NCI-H128 (cell line): ENCODE results near the gene AKT1S1.

ENCODE experiments used
- DNase-seq: peaks from one replicate; lab custom pipeline; 2025; ENCODE audit not compliant: unreplicated experiment; lab: John Stamatoyannopoulos, UW

The AKT1S1 gene

DNA sequence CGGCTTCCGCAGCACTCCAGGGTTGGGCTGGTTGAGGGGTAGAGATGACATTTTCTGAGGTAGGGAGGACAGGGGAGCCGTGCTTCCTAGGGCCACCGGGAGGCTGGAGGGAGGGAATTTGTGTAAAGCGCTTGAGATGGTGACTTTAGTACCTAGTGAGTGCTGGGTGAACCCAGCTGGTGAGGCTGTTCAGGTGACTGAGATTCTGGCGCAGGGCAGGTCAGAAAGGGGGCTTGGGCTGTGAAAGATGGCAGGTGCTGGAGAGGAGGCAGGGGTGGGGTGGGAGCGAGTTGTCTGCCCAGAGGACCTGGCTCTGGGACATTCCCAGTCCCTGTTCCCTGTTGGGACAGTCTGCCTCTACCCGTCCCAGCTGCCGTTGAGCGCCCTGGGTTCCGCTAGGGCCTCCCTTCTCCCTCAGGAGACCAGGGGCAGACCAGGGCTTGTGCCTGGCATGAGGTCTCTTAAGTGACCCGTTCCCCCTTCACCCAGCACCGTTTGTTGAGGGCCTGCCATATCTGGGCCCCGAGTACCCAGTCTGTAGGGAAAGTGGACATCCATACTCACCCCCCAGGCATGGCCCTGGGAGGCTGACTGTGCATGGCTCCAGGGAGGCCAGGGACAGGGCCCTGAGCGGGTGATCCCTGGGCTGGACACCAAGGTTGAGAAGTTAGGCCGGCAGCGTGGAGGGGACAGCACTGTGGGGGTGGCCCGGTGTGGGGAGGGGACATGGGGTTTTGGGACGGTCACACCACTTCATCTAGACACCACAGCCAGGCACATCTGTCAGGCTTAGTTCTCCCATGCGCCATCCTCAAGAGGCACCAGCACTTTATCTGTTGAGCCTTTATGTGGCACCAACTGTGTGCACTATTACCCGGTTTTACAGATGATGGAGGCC is 21.2 kb downstream of the AKT1S1 start:
- no peak for DNase-seq

DNA sequence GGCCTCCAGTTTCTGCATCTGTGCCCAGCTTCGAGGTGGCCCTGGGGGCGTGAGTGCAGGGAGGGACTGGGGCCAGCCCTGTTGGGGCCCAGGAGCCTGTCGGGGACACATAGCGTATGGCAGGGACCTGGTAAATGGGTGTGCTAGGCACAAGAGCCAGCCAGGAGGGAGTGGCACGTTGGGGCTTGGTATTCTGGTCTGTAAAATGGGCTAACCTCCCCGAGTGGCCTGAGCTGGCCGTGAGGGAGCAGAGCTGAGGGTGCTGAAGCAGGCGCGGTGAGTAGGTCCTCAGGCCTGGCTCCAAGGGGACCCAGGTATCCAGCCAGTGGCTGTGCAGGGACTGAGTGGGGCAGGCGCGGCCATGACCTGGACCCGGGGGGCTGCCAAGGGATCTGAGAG is 21.9 kb downstream of the AKT1S1 start:
- DNase-seq: no peak

DNA sequence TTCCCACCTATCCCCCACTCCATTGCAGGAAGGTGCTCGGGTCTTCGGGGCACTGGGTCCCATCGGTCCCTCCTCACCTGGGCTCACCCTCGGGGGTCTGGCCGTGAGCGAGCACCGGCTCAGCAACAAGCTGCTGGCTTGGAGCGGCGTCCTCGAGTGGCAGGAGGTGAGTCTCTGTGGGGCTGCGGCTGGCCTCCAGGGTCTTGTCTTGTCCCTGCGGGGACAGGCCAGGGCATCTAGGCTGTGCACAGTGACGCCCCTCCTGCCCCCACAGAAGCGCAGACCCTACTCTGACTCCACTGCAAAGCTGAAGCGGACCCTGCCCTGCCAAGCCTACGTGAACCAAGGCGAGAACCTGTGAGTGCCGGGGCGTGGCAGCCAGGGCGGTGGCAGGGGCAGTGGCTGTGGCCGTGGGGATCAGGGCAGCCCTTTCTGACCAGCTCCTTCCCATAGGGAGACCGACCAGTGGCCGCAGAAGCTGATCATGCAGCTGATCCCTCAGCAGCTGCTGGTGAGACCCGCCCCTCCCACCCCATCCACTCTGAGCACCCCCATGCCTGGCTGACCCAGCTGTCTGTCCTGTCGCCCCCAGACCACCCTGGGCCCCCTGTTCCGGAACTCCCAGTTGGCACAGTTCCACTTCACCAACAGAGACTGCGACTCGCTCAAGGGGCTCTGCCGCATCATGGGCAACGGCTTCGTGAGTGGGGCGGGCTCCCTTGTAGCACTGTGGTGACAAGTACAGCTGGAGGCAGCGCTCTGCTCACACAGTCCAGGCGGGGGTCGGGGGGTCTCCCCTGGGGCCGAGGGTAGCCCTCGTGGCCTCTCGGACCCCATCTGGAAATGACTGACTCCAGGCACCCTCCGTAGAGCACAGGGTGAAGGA is 22.5 kb downstream of the AKT1S1 start:
- DNase-seq: no peak

DNA sequence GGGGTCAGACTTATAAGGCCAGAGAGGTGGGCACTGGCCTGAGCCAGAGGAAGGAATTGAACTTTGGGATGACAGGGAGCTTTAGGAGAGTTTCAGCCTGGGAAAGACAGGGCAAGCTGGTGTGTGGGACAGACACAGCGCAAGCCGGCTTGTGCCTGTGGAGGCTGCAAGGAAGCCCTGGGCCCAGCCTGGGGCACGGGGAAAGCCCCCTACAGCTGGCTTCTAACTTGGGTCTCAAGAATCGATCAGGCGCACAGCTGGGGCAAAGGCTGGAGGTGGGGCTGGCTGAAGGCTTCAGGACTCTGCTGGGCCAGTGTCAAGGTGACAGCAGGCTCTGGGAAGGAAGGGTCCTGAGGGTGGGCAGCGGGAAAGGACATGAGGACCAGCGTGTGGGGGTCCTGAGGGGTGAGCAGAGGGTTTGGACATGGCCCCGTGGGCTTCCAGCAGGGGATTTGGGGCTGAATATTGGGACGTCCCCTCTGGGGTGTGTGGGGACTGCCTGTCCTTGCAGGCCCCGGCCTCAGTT is 23.2 kb downstream of the AKT1S1 start:
- DNase-seq: no peak

DNA sequence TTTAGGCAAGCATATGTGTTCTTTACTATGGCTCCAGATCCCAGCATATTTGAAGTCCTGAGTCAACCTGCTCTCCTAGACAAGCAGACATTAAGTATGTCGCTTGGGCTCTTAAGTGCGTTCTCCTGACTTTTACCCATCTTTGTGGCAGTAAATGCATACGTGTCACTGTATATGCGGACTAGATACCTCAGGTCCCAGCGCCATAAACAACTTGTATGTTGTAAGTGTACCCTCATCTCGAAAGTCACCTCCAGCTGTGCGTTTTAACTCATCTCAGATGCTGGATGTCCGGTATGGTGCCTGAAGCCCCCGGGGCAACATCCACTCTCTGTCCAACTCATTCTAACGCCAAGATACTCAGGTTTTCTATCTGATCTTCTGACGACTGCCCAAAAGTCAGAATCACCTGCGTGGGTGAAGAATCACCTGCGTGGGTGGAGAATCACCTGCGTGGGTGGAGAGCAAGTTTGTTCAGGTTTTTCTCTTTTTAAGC is 24.5 kb downstream of the AKT1S1 start:
- DNase-seq: no peak

DNA sequence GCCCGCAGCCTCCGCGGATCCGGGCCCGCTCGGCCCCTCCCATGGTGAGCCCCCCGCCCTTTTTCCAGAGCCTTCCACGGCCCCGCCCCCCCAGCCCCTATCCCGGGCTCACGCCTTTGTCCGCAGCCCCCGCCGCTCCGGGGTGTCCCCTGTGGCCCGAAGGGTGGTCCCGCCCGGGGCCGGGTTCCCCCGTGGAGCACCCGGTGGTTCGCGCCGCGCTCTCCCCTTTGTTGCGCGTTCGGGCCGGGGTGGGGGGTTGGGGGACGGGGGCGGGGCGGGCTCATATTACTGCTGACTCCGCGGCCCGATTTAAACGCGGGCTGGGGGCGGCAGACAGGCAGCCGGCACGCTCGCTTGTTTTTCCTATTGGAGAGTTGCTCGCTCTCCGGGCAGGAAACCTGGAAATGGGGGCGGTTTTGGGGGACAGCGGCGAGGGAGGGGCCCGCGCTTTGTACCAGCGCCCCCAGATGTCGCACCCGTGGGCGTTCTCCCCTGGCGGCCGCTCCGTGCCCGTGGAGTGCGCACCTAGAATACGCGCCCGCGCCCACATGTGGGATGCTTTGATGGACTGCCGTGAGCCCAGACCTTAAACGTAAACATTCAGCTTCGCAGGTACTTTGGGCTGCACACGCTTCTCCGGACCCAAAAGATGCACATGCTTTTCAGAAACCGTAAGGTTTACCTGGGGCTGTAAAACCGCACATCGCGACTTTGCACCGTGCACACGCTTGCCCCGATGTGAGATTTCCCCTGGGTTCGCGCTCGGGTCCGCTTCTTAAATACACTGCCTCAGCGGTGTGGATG is 25.5 kb downstream of the AKT1S1 start:
- no peak for DNase-seq

DNA sequence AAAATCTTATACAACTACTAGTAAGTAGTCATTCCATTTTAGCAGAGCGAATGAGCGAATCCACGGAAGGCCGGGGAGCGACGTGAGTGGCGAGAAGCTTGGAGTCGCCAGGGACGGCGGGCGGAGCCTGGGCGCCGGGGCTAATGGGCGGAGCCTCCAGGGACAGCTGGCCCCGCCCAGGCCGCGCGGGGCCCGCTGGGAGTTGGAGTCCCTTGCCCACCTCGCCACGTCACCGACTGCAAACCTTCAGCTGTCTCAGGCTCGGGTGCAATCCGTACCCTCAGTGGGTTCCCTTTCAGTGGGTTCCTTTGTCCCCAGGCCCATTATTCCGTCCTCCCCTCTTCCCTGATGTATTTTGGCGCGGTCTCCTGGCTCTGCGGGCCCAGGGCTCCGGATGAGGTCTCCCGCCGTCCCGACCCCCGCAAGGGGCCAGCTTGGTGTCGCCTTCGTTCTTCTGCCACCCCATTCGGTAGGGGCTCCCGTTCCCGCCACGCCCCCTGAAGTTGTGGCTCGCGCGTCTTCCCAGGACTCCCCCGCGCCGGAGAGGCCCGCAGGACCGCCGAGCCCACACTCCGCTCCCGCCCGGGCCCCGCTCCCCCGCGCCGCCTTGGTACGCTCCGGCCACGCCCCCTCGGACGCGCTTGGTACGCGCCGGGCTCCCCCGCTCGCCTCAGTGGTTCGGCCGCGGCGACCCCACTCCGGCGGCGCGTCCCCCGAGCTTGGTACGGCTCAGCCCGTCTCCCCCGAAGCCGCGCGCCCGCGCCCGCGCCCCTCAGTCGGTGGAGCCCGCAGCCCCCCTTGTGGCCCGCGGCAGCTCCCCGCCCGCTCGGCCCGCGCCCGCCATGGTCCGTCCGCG is 26.4 kb downstream of the AKT1S1 start, which contains the start of gene PTOV1:
PTOV1 (plus strand) TSS at position 673 of the 856 bp plus-strand sequence.
- peak; percentile 86 for DNase-seq

DNA sequence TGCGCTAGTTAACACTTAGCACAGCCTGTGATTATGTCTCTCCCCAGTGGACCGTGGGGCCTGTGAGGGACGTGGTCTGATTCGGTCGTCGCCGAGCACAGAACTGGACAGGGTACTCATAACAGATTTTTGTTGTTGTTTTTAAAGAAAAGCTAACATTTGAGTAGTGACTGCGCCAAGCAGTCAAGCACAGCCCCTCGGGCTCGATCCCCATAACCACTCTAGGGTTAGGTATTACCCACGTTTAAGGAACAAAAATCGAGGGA is 27.0 kb downstream of the AKT1S1 start:
- DNase-seq: no peak

DNA sequence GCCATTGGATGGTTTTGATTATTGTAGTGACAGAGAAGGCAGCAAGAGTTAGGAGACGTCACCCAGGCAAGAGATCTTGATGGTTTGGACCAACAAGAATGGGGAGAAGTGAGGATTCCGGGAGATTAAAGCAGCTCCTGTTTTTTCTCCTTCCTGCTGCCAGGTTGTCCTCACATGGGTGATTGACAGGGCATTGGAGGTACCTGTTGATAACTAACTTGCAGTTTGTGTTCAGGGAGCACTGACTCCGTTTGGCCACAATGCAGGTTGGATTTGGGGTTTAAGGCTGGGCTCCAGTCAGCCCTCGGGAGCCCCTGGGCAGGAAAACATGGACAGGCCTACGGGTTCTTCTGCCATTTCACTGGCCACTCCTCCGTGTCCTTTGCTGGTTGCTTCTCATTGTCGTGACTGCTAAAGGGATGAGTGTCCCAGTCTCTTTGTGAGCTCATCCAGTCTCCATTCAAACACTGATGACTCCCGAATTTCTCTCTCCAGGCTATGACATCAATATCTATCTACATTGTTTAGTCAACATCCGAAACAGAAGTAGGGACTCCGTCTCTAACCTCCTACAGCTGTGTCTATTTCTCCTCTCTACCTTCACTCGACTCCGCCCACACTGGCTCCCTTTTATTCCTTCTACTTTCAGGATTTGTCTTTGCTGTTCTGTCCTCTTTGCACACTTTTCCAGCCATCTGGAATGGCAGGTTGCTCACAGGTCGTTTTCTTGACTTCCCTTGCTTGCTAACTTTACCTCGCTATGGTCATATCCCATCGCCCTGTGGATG is 27.5 kb downstream of the AKT1S1 start:
- DNase-seq: no peak

DNA sequence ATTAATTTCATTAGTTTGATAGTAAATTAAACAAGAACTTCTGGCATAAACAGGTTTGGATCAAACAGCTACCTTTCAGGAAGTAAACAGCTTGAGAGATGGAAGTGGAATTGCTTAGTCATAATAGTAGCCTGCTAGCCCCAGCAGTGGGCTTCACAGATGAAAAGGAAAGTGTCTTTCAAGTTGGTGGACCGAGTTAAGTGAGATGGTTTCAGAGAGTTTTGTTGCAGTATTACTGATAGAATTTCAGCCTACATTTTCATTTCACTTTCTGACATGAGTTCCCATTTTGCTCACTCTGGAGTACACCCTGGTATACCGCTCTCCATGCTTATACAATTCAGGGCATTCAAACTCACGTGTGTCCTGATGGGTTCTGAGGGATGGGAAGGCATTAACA is 28.2 kb downstream of the AKT1S1 start:
- no peak for DNase-seq

DNA sequence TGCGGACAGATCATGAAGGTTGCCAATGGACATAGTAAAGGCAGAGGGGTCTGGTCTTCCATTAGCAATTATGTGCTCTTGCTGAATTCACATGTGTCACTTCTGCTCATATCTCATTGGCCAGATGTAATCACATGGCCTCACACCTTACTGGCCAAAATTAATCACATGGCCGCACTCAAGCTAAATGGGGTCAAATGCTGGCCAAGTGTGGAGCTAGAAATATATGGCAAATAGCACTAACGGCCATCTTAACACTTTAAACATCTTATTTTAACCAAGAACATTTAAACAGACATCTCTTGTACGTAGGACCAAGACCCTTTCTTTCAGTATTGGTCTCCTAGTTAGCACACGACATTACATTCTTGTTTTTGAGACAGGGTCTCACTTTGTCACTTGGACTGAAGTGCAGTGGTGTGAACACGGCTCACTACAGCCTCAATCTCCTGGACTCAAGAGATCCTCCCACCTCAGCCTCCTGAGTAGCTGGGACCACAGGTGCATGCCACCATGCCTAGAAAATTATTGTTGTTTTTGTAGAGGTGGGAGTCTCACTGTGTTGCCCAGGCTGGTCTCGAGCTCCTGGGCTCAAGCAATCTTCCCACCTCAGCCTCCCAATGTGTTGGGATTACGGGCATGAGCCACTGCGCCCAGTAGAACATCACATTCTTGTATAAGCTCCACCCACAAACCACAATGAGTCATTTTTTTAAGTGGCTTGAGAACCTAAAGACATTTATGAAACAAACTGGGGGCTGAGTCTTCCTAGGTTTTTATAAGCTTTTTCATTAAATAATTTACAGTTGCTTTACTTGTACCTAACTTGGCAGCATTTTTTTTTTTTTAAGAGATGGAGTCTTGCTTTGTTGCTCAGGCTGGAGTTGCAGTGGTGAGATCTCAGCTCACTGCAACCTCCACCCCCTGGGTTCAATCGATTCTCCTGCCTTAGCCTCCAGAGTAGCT is 29.1 kb downstream of the AKT1S1 start:
- no peak for DNase-seq

DNA sequence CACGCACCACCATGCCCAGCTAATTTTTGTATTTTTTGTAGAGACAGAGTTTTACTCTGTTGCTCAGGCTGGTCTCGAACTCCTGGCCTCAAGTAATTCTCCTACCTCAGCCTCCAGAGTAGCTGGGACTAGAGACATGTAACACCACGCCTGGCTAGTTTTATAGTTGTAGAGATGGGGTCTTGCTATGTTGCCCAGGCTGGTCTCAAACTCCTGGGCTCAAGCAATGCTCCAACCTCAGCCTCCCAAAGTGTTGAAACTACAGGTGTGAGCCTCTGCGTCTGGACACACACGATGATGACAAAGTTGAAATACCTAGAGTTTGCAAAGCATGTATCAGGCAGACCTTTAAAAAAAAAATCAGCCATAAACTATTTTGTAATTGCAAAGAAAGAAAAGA is 30.7 kb downstream of the AKT1S1 start:
- DNase-seq: no peak

DNA sequence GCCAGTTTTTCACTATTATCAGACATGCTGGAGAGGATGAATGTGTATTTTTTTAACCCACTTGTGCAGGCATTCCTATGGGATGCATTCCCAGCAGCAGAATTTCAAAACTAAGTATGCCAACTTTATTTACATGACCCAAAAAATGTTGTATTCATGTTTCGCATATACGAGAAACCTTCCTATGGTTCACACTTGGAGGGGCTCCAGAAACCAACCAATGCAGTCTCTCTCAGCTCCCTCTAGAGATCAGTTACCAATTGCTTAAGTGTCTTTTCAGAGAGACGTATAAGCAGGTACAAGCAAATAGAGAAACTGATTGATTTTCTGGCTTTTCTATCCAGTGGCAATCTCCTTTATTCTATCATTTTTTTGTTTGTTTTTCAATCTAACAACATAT is 31.7 kb downstream of the AKT1S1 start:
- DNase-seq: no peak

DNA sequence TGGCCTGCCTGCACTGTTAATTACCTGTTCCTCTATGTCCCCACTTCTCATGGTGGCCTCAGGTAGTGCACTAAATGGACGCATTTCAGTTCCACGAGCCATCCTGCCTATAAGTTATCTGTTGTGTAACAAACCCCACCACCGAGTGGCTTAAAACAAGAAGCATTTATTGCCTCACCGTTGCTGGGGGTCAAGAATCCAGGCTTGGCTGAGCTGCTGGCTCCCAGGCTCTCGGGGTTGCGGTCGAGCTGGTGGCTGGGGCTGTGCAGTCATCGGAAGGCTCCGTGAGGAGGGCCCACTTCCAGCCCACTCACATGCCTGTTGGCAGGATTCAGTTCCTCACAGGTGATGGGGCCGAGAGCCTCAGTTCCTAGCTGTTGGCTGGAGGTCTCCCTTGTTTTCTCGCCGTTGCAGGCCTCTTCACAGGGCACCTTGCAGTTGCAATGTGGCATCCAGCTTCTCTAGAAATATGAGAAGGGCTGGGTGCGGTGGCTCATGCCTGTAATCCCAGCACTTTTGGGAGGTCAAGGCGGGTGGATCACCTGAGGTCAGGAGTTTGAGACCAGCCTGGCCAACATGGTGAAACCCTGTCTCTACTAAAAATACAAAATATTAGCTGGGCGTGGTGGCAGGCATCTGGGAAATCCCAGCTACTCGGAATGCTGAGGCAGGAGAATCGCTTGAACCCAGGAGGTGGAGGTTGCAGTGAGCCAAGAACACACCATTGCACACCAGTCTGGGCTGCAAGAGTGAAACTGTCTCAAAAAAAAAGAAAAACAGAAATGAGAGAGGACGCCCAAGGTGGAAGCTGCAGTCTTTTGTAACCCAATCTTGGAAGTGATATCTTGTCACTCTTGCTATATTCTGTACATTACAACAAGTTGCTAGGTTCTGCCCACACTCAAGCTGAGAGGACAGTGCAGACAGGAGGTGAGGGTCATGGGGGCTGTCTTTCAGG is 32.7 kb downstream of the AKT1S1 start:
- DNase-seq: no peak

DNA sequence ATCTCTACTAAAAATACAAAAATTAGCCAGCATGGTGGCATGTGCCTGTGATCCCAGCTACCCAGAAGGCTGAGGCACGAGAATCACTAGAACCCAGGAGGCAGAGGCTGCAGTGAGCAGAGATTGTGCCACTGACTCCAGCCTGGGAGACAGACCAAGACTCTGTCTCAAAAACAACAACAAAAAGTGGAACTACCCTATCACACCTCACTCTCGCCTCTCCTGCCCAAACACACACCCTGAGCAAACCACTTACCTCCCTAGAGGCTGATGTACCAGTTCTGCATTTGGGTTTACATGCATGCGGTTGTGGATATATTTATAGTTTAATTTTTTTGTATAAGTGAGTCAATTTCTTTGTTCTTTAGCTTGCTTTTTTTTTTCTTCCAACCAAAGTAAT is 33.9 kb downstream of the AKT1S1 start:
- DNase-seq: no peak

DNA sequence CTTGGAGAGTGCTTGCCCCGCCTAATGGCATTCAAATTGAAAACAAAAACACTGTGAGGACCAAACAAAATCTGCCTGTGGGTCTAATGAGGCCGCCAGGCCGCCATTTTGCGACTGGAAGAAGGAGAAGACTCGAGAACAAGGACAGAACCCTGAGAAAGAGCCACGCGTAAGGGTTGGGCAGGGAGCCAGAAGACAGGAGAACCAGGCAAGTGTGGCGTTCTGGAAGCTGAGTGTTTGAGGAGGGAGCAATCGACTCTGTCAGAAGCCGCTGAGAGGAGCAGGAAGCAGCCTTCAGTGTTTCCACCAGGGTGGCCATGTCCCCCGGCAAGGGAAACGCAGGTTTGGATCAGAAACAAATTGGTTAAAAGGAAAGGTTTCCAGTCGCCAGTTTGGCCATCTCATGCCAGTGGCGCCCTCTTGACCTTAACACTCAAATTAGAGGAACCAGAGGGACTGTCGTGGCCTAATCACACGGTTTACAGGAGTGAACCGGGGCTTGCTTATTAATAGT is 36.4 kb downstream of the AKT1S1 start:
- DNase-seq: no peak

DNA sequence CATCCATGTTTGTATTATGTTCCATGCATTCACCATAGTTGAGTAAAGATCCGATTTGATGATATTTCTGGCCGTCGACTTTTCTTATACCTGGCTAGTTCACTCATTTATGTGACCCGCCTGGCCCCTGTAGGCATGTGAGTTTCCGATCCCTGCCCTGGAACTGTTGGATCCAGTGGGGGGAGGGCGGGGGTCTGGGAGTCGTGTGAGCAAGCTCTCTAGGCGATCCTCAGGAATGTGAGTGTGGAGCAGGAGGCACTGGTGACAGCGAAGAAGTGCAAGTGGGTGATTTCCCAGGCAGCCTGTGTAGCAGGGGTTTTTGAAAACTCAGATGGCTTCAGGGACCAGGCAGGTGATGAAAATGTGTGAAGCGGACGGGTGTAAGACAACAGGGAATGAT is 36.8 kb downstream of the AKT1S1 start:
- no peak for DNase-seq
